RCC 7860 (cell line): ENCODE data around the gene HSD17B1.

ENCODE experiments used
- DNase-seq: peaks from one replicate; pipeline ENCODE4 v3.0.0-alpha.2; 2015; ENCODE audit warnings: low spot score
- FAIRE-seq: peaks from 2 replicates; lab custom pipeline; 2012; peaks lifted over from hg19 to GRCh38; lab: Jason Lieb, UNC

The HSD17B1 gene

DNA sequence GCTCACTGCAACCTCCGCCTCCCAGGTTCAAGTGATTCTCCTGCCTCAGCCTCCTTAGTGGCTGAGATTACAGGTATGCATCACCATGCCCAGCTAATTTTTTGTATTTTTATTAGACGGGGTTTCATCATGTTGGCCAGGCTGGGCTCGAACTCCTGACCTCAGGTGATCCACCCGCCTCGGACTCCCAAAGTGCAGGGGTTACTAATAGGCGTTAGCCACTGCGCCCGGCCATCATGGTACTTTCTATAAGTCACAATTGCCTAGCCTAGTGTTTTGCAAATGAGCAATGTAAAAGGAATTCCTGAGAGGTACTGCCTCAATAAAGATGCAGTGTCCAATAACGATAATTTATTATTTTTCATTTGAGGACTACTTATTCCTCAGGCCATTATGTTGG, 38.7 kb downstream of the HSD17B1 start:
- no peak for FAIRE-seq
- DNase-seq = no peak

DNA sequence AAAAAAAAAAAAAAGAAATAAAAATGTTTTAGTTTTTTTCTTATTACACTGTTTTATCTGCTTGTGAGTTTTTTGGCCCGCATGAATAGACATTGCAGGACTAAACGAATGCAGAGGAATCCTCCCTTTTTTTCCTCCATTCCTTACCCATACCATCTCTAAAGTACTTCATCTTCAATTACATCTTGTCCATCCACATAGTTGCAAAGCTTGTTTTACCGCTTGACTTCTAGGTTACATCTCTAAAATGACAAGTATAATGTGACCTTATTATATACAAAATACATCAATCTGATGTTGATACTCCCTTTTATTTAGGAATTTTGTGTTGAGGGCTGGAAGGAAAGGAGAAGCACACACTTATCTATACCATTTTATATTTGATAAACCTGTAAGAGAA, 43.7 kb downstream of the HSD17B1 start:
- FAIRE-seq = no peak
- DNase-seq = no peak

- FAIRE-seq (no peak), DNase-seq (no peak)
Observed at GRCh38 chr17:42598905-42599304, 46.2 kb downstream of the HSD17B1 start.

GRCh38 chr17:42603318-42603717, 50.6 kb downstream of the HSD17B1 start:
- FAIRE-seq (no peak), DNase-seq (no peak)
